Neural progenitor cell (in vitro differentiated cells): ENCODE measurements around the gene CCT7.

Experiments
- CTCF ChIP-seq: fragments of 200-600 bp; sonication (generic); IDR thresholded peaks from 2 replicates; pipeline ENCODE4 v1.5.1; 2017; ENCODE audit warnings: antibody characterized with exemption, mild to moderate bottlenecking
- EZH2 ChIP-seq: fragments of 200-600 bp; sonication (generic); IDR thresholded peaks from 2 replicates; pipeline ENCODE4 v1.6.1; 2017; ENCODE audit warnings: antibody characterized with exemption, mild to moderate bottlenecking, moderate library complexity
- EZH2phosphoT487 ChIP-seq: fragments of 200-600 bp; sonication (generic); IDR thresholded peaks from 2 replicates; pipeline ENCODE4 v1.6.1; 2017; ENCODE audit warnings: antibody characterized with exemption

GRCh38 chr2:73202156-73203054 lies 31.7 kb upstream of the CCT7 start, which contains the start of gene NOTO:
- TF ChIP-seq CTCF (peak; percentile 2), EZH2phosphoT487 (peak; percentile 100), EZH2 (peak; percentile 100)
